Kidney (tissue), 14 donors: Measurements from ENCODE around the gene ATXN10. TPM values are rescaled to one million over a fixed set of nuclear protein-coding genes. Genes with fewer than 3 reads are reported as not detected.
A peak's percentile ranks its signal among the peaks of the same experiment; 100 is the strongest.

Experiments
- DNase-seq, 5 donors: peaks; one replicate each; pipeline ENCODE4 v3.0.0-alpha.2; 2013 to 2020
- FAIRE-seq: peaks from 2 replicates; lab custom pipeline; 2012; peaks lifted over from hg19 to GRCh38; lab: Jason Lieb, UNC
- H3K27ac ChIP-seq, 2 donors: one replicate each; pipeline ENCODE4 v1.7.0; 2013; ENCODE audit warnings: low read depth in 2 of 2, low read length in 2 of 2, inconsistent platforms in 1 of 2
- H3K27me3 ChIP-seq: one replicate; pipeline ENCODE4 v1.7.1; 2013; ENCODE audit warnings: low read length, inconsistent platforms; ENCODE audit not compliant: control insufficient read depth, insufficient read depth
- H3K36me3 ChIP-seq, 3 donors: one replicate each; pipeline versions ENCODE4 v1.7.0 to v1.7.1; 2013; ENCODE audit warnings: low read length in 3 of 3, control low read depth in 1 of 3, inconsistent platforms in 1 of 3; ENCODE audit not compliant: insufficient read depth in 3 of 3, control insufficient read depth in 2 of 3
- H3K4me1 ChIP-seq, 3 donors: one replicate each; pipeline versions ENCODE4 v1.7.0 to v1.7.1; 2013; ENCODE audit warnings: low read length in 3 of 3, inconsistent platforms in 1 of 3, low read depth in 1 of 3; ENCODE audit not compliant: control insufficient read depth in 2 of 3, insufficient read depth in 2 of 3
- H3K4me3 ChIP-seq, 3 donors: one replicate each; pipeline versions ENCODE4 v1.7.0 to v1.8.1; 2013; ENCODE audit warnings: low read length in 3 of 3, control low read depth in 1 of 3, inconsistent platforms in 1 of 3
- H3K9ac ChIP-seq, 3 donors: one replicate each; pipeline versions ENCODE4 v1.7.0 to v1.7.1; 2013; ENCODE audit warnings: low read length in 3 of 3, control low read depth in 1 of 3, inconsistent platforms in 1 of 3
- H3K9me3 ChIP-seq, 3 donors: one replicate each; pipeline versions ENCODE4 v1.7.0 to v1.7.1; 2013; ENCODE audit warnings: low read length in 3 of 3, control low read depth in 1 of 3, inconsistent platforms in 1 of 3; ENCODE audit not compliant: control insufficient read depth in 2 of 3, insufficient read depth in 1 of 3
- CTCF ChIP-seq: IDR thresholded peaks from 3 replicates; pipeline ENCODE4 v1.5.1; 2012; ENCODE audit warnings: mild to moderate bottlenecking, moderate library complexity, borderline replicate concordance; ENCODE audit not compliant: insufficient read depth; ENCODE audit errors: extremely low read depth
- intact Hi-C: fragments of 100-400 bp; cut with DNase I; formaldehyde crosslinking; loops from one replicate; pipeline ENCODE4 v1.11.1; 2022
- polyA plus RNA-seq: library from polyadenylated mRNA; stranded (reverse); fragments of 350-450 nt; fragmentation: Illumina TruSeq; extraction: RNeasy Lipid Tissue Mini Kit (QIAGEN cat#74804); gene quantifications from one replicate; pipeline ENCODE4 v1.2.3, GENCODE V29; 2014; ENCODE audit warnings: low read depth, low replicate concordance; ENCODE audit not compliant: insufficient read depth
- total RNA-seq: library from RNA; stranded (reverse); fragmentation: NEBNext Ultra II Directional; extraction: Animal tissue kit (Norgen Biotek cat#: 25700); gene quantifications from one replicate; pipeline ENCODE4 v1.2.1, GENCODE V29; 2021
- donor health status: control.
- donor health status: control.
- donor health status: control.
- donor health status: control.
- donor health status: control.
- donor health status: DM: yes; HTN: yes; CAD: no.
- donor health status: Normal renal cell carcinoma (clear cell type).

The ATXN10 gene
- total and polyA plus RNA-seq, 2 donors from 2014 or later: 121 to 142 TPM

GRCh38 chr22:45848904-45849303, 177.3 kb downstream of the ATXN10 start:
- Histone ChIP-seq H3K9me3 (peaks cover 0 to 8% (median 0%) of the 10 kb centered on the region in 3 donors), H3K9ac (no peak overlapping the region), H3K36me3 (peaks cover 3 to 14% (median 10%) of the 10 kb centered on the region in 3 donors), H3K27me3 (no peaks in the 10 kb centered on the region), H3K27ac (no peak overlapping the region), H3K4me3 (no peak overlapping the region), H3K4me1 (no peaks in the 10 kb centered on the region)
- TF ChIP-seq CTCF: no peak
- intact Hi-C loops: no loop called here
- no peak for FAIRE-seq
- no peak for DNase-seq

DNA sequence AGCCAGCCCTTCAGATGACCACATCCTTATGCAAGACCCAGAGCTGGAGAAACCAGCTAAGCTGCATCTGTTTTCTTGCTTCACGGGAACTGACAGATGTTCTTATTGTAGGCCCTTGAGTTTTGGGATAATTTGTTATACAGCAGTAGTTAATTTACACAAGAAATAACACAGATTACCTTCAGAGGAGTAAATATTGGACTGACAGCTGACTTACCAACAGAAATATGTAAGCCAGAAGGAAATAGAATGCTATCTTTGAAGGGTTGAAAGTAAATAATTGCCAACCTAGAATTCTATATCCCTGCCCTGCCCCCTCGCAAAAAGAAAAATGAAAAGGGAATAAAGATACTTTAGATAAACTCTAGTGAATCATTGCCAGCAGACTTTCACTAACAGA, 181.2 kb downstream of the ATXN10 start:
- intact Hi-C loops: no loop called here
- FAIRE-seq (no peak), DNase-seq (peak in 1 of 5 donors; percentile 26)
- no peaks in the 10 kb centered on the region for H3K27me3 ChIP-seq
- H3K9me3 ChIP-seq: peaks cover 0 to 8% (median 0%) of the 10 kb centered on the region in 3 donors
- no peak overlapping the region for H3K27ac ChIP-seq
- no peak overlapping the region for H3K9ac ChIP-seq
- no peak for TF ChIP-seq CTCF
- peaks cover 10 to 14% (median 10%) of the 10 kb centered on the region in 3 donors for H3K36me3 ChIP-seq
- H3K4me1 ChIP-seq: no peaks in the 10 kb centered on the region
- H3K4me3 ChIP-seq: no peak overlapping the region

DNA sequence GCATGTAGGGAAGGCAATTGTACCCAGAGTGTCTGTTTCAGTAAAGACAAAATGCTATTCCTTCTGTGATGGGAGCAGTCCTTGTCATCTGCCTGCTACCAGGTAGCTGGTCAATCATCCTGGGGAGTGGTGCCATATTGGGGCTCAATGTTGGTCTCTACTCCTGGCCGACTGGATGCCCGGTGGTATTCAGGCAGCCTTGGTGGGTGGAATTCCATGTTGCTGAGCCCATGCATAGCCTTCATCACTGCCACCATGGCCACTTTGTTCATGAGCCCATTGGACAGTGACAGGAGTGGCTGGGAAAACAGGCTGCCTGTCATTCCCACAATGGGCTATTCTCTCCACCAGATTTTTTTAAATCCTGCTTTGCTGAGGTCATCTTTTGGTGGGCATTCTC, 184.3 kb downstream of the ATXN10 start:
- no peak overlapping the region for H3K9ac ChIP-seq
- intact Hi-C loops: no loop called here
- H3K4me3 ChIP-seq: no peak overlapping the region
- no peaks in the 10 kb centered on the region for H3K4me1 ChIP-seq
- TF ChIP-seq CTCF: no peak
- peaks cover 0 to 8% (median 0%) of the 10 kb centered on the region in 3 donors for H3K9me3 ChIP-seq
- peaks cover 10 to 14% (median 12%) of the 10 kb centered on the region in 3 donors for H3K36me3 ChIP-seq
- DNase-seq (no peak), FAIRE-seq (no peak)
- no peak overlapping the region for H3K27ac ChIP-seq
- no peaks in the 10 kb centered on the region for H3K27me3 ChIP-seq

DNA sequence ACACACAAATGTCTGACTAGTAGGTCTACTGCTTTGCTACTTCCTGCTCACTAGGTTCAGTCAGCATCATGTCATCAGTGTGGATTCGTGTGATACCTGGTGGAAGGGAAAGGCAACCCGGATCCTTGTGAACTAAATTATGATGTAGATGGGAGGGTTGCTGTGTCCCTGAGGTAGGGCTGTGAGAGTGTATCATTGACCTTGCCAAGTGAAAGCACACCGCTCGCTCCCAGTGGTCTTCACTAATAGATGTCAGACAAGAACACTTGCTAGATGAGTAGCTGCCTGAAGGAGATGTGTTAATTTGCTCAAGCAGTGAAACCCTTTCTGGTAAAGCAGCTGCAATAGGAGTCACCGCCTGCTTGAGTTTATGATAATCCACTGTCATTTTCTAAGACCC, 185.9 kb downstream of the ATXN10 start:
- Histone ChIP-seq H3K9ac (no peak overlapping the region), H3K27me3 (no peaks in the 10 kb centered on the region), H3K27ac (no peak overlapping the region), H3K36me3 (peaks cover 2 to 8% (median 2%) of the 10 kb centered on the region in 3 donors), H3K4me3 (no peak overlapping the region), H3K9me3 (peaks cover 0 to 5% (median 0%) of the 10 kb centered on the region in 3 donors), H3K4me1 (no peaks in the 10 kb centered on the region)
- no peak for FAIRE-seq
- intact Hi-C loops: no loop called here
- no peak for TF ChIP-seq CTCF
- DNase-seq: no peak
